ENCODE results near the gene PLPPR3.
"Not testable (repeated sequence)": the region's sequence is repeated elsewhere in the genome, so short reads cannot be mapped to it uniquely, and the experiment has no call there.

Gene PLPPR3

GRCh38 chr19:821825-822503, at the start of gene PLPPR3:
TSS of gene PLPPR3 (minus strand) at chr19:821955. CDS start at chr19:821559, 396 bp downstream.
- DNase-seq: no peak

- no peak for DNase-seq
Observed at GRCh38 chr19:870963-871401, 49.2 kb upstream of the PLPPR3 start.

- no peak for DNase-seq
Observed at GRCh38 chr19:870314-870713, 48.6 kb upstream of the PLPPR3 start.

- no peak for DNase-seq
Observed at GRCh38 chr19:869245-870177, 47.8 kb upstream of the PLPPR3 start.

- DNase-seq: no peak
Observed at GRCh38 chr19:868458-869244, 46.9 kb upstream of the PLPPR3 start.

- no peak for DNase-seq
Observed at GRCh38 chr19:867855-868457, 46.2 kb upstream of the PLPPR3 start.

GRCh38 chr19:867301-867793, 45.6 kb upstream of the PLPPR3 start:
- no peak for DNase-seq

GRCh38 chr19:866769-867300, 45.1 kb upstream of the PLPPR3 start:
- no peak for DNase-seq

- DNase-seq: no peak
Observed at GRCh38 chr19:863315-863620, 41.5 kb upstream of the PLPPR3 start.

GRCh38 chr19:862581-863314, 41.0 kb upstream of the PLPPR3 start:
- DNase-seq: peak; percentile 73

GRCh38 chr19:861756-862580, 40.2 kb upstream of the PLPPR3 start:
- DNase-seq: peak; percentile 47

GRCh38 chr19:861141-861755, 39.5 kb upstream of the PLPPR3 start:
- no peak for DNase-seq

- DNase-seq: no peak
Observed at GRCh38 chr19:858868-859843, 37.4 kb upstream of the PLPPR3 start, which contains the start of gene CFD. TSS of gene CFD (plus strand) at chr19:859664. CDS start at chr19:859690, 26 bp downstream.

GRCh38 chr19:858284-858683, 36.5 kb upstream of the PLPPR3 start:
- no peak for DNase-seq

GRCh38 chr19:855566-856120, 33.9 kb upstream of the PLPPR3 start:
- DNase-seq: no peak

GRCh38 chr19:855142-855541, 33.4 kb upstream of the PLPPR3 start:
- DNase-seq: no peak

GRCh38 chr19:854549-854948, 32.8 kb upstream of the PLPPR3 start:
- DNase-seq: no peak

GRCh38 chr19:853614-854220, 32.0 kb upstream of the PLPPR3 start:
- not testable (repeated sequence) for DNase-seq
